ENCODE results near the gene TXNDC2.

Gene TXNDC2

DNA sequence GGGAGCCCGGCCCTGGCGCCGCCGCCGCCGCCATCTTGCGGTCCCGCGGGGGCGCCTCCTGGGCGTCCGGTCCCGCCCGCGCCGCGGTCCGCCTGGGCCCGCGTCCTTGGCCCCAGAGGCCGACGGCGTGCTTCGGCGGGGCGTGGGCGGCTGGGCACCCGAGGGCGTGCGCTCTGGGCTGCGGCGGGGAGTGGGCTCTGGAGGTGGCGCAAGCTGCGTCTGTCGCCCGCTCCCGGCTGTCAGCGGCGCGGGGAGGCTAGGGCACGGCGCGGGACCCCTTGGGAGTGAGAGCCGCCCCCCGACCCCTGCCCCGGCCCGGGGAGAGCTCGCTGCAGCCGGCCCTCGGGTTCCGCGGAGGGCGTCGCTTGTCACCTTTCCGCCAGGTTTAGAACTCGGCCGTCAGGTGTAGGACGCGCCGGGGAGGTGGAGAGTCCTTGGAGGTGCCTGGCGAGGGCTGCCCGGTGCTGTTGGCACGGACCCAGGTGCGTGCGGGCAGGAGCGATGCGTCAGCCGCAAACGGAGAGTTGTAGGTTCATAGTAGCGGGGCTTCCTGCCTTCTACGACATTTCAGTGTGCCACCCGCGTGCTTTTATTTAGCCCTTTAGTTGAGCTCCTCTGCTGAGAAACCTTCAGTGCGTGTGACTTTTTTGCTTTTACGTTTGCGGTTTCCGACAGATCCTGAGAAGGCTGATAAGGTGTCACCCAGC is 29.0 kb downstream of the TXNDC2 start:
- DNase-seq, result peak; percentile 94

- no peak for DNase-seq
Measured at GRCh38 chr18:9915291-9916076, 29.7 kb downstream of the TXNDC2 start.

- DNase-seq, result peak; percentile 60
Measured at GRCh38 chr18:9916077-9916639, 30.4 kb downstream of the TXNDC2 start.

GRCh38 chr18:9916808-9917207 is 31.0 kb downstream of the TXNDC2 start:
- DNase-seq, result no peak

GRCh38 chr18:9918016-9918680 is 32.4 kb downstream of the TXNDC2 start:
- peak; percentile 39 for DNase-seq

- DNase-seq, result no peak
Measured at GRCh38 chr18:9919564-9920232, 33.9 kb downstream of the TXNDC2 start.

GRCh38 chr18:9922592-9923311 is 37.0 kb downstream of the TXNDC2 start:
- DNase-seq, result peak; percentile 35

DNA sequence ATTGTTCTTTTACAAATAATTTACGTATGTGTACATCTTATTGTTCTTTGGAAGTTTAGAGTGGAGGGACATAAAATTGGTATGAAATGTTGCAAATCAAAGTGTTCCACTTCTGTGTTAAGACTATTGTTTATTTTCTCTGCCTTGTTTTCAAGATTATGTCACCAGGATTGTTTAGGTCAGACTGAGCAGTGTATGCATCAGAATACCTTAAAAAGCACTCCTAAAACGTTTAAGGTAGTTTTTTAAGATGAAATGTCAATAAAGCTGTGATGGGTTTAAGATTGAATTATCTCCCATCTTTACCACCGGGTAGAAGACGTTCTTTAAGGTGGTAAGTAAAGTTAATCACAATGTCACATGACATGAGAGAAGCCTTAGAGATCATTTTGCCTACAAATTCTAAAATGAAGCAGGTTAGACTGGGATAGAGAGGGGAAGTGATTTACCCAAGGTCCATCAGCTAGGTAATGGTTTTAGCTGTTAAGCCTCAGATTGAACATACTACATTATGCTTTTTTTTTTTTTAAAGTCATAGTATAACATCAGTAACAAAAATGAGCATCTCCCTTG is 38.7 kb downstream of the TXNDC2 start:
- no peak for DNase-seq

- DNase-seq, result no peak
Measured at GRCh38 chr18:9925369-9925768, 39.6 kb downstream of the TXNDC2 start.

DNA sequence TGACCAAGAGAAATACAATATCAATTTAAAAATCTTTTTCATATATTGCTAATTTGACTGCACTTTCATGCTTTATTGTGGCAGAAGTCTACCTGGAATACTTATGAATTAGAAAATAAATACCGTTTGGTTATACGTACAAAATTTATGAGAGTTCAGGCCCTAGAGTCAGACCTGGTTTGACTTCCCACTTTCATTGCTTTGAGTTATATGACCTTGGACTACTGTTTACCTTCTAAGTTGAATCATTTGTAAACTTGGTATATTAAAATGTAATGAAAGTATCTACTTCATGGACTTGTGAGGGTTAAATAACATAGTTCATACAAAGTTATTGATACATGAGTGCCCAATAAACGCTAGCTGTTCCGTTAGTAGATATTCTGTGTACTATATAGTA is 40.0 kb downstream of the TXNDC2 start:
- DNase-seq, result no peak

DNA sequence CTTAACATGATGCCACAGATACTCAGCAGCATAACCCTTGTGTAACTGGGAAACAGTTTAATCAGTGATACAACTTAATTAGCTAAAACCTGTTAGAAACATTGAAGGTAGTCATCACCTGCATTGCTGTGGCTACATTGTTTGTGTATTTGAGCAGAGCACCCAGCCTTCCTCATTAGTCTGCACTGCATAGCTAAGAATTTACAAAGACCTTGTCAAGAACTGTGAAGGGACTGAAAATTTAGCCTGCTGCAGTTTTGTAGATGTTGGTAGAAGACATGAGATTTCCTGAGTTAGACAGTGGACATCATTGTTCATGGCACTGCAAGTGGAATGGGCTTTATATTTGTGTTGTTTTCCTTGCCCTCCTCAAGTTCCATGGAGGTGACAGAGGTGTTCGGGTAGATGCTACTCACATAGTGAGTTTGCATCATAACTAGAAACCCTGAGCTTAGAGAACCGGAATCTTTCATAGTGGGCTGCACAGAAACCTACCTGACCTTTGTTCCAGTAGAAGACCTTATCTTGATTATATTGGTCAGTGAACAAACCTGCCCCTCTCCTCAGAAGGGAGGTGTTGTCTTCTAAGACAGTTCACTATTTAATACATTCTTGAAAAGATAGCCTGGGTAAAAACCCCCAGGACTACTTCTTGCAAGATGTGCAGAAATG is 40.6 kb downstream of the TXNDC2 start:
- no peak for DNase-seq

DNA sequence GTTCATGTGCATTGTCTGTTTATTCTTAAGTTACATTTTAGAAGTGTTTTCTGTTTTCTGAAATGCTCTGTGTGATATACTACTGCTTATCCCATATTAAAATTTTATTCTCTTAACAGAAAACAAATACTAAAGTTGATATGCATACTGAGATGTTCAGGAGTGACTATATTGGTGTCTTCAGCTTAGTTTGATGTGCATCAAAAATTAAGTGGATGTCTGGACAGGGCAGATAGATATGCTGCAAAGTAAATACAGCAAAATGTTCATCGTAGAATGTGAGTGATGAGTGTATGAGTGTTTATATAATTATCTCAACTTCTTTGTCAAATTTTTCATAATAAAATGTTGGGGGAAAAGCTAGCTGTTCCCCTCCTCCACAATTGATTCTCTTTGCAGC is 41.2 kb downstream of the TXNDC2 start:
- peak; percentile 43 for DNase-seq

DNA sequence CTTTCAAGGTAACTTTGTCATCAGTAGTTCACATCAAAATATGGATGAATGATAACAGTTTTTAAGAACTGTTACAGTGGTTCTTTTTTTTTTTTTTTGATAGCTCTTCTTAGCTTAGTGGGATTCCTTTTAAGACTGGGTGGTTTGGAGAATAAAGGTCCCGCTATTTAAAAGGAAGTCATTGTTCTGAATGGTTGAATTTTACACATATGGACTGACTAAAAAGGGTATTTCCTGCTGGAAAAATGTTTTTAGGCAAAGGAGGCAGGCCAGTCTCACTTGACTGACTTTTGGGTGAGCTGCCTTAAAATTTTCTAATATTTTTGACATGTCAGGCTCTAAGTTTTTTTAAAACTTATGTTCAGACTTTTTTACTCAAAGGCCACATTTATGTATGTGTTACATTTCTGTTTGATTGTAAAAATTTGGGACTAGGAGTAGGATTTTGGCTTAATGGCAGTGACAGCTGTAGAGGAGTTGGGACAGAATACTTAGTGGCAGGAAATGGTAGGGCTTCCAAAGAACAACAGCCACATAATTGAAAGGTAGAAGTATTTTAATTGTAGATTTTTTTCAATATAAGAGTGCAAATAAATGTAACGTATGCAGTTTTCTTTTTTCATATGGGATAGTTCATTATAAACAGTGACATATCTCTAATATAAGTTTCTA is 41.8 kb downstream of the TXNDC2 start:
- peak; percentile 43 for DNase-seq

DNA sequence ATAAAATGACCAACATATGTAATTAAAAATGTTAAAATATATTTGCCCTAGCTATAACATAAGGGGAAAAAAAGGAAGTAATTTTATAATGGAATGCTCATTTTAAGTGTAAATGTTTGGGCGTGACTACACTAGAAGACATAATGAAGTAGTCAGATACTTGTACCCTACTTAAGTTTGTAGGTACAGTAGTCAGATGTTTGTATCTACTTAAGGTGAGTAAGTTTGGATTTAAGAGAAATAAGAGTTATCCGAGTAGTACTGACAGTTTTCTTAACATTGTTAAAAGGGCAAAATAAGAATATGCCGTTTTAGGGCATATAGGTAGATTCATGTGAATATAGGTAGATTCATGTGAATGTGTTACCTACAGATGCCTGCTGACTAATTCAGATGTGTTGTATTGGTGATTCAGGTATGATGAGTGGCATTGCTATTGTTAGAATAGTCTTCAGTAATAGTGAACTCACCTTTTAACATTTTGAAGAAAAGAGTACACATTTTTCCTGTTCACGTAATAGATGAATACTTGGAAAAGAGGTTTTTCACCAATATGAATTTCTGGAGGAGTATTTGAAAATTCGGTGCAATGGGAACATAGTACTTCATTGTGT is 43.0 kb downstream of the TXNDC2 start:
- no peak for DNase-seq

DNA sequence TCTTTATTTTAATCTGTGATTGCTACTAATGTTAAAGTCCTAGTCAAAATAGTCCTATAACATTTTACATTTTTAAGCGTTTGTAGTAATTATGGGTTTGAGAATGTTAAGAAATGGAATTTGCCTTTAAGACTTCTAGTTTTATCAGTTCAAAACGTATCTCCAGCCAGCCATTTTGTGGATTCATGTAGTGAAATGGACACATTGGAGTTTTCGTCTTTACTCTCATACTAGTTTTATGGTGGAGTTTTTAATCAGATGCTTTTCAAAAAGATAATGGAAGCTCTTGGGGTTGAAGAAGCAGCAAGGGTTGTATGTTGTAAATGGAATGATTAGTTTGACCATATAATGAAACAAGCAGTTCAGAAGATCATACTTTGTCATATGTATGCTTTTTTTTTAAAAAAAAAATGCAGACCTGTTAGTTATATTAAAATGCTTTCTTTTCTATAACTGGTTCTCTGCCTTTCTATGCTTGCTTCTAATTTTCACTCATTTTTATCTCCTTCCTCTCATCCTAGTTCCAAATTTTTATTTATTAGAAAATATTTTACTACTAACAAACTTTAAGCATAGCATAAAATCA is 44.6 kb downstream of the TXNDC2 start:
- no peak for DNase-seq

DNA sequence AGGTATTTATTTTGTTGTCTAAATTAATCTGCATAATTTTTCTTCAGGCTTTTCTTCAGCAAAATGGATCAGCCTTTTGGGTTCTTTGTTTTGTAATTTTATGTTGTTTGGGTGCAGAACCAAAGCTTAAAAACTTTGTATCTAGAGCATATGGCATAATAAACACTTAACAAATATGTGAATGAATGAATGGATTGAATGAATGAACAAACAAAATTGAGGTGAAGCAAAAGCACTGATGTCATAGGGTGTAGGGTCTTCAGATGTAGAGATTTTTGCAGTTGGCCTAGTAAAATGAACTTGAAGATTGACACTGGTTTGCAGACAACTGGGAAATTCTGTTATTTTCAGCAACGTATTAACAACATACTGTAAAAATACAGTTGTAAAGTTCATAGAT is 45.4 kb downstream of the TXNDC2 start:
- DNase-seq, result no peak

GRCh38 chr18:9931678-9932077 is 45.9 kb downstream of the TXNDC2 start:
- no peak for DNase-seq

- DNase-seq, result no peak
Measured at GRCh38 chr18:9933865-9934264, 48.1 kb downstream of the TXNDC2 start.

DNA sequence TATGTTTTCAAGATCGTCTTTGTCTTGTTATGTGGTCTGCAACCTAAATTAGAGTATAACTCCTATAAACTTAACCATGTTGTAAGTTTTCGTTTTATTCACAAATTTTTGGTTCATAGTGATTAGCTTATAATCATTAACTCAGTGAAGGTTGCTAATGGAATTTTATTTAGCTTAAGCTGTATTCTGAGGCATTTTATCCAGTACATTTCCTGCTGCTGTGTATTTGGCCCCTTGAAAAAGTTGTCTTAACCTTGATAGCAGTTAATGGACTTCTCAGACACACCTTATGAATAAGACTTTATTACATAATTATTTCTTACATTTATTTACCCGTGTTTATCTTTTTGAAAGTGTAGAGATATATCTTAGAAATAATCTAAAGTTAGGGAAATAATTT is 48.5 kb downstream of the TXNDC2 start:
- no peak for DNase-seq

All from NCI-H69 (cell line).